ENCODE measurements around the gene TMEM247.

TMEM247 gene

DNA sequence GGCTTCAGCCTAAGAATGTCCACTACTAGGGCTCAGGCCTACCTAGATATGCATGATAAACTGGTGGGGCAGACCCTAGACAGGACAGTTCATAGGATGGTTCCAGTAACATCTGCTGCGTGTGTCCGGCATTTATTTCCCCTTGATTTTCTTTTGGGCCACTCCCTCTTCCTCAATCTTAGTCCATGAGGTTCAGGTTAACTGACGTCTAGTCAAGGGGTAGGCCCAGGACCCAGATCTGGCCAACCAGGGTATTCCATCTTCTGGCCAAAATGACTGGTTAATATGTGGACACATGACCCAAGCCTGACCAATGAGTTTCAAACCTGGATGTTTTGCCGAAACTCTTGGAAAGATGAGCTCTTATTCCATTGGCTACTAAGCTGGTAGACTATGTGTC is 15.2 kb downstream of the TMEM247 start:
- no peaks in the 10 kb centered on the region for H3K9me3 ChIP-seq (ENCODE audit: insufficient read depth, low read length, severe bottlenecking)
- ATAC-seq (ENCODE audit: insufficient read depth, low read depth) (no peak), DNase-seq (no peak)
- no peaks in the 10 kb centered on the region for H3K36me3 ChIP-seq (ENCODE audit: insufficient read depth, low read length)
- H3K27ac ChIP-seq (ENCODE audit: low read length), result no peak overlapping the region
- H2AFZ ChIP-seq (ENCODE audit: low read depth, low read length), result no peak overlapping the region
- no peak overlapping the region for H3K4me3 ChIP-seq (ENCODE audit: low read depth in 1 of 2, low read length in 2 of 2)
- peaks cover 23% of the 10 kb centered on the region for H3K27me3 ChIP-seq (ENCODE audit: insufficient read depth, low read length, poor library complexity)
- H3K79me2 ChIP-seq (ENCODE audit: insufficient read depth, low read length), result no peaks in the 10 kb centered on the region
- H3K9ac ChIP-seq (ENCODE audit: low read depth, low read length), result no peak overlapping the region
- no peaks in the 10 kb centered on the region for H4K20me1 ChIP-seq (ENCODE audit: insufficient read depth, low read length)
- H3K4me2 ChIP-seq (ENCODE audit: insufficient read depth, low read length), result no peak overlapping the region
- peaks cover 9% of the 10 kb centered on the region for H3K4me1 ChIP-seq (ENCODE audit: insufficient read depth, low read length)
- TF ChIP-seq, protein P1, sequence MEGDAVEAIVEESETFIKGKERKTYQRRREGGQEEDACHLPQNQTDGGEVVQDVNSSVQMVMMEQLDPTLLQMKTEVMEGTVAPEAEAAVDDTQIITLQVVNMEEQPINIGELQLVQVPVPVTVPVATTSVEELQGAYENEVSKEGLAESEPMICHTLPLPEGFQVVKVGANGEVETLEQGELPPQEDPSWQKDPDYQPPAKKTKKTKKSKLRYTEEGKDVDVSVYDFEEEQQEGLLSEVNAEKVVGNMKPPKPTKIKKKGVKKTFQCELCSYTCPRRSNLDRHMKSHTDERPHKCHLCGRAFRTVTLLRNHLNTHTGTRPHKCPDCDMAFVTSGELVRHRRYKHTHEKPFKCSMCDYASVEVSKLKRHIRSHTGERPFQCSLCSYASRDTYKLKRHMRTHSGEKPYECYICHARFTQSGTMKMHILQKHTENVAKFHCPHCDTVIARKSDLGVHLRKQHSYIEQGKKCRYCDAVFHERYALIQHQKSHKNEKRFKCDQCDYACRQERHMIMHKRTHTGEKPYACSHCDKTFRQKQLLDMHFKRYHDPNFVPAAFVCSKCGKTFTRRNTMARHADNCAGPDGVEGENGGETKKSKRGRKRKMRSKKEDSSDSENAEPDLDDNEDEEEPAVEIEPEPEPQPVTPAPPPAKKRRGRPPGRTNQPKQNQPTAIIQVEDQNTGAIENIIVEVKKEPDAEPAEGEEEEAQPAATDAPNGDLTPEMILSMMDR (IDR thresholded peaks at IDR 0.05; ENCODE audit: borderline replicate concordance, extremely low read depth, low read length, poor library complexity, severe bottlenecking), result no peak
- TF ChIP-seq EZH2 (IDR thresholded peaks at IDR 0.05; ENCODE audit: borderline replicate concordance, low read depth, low read length, severe bottlenecking), result no peak

DNA sequence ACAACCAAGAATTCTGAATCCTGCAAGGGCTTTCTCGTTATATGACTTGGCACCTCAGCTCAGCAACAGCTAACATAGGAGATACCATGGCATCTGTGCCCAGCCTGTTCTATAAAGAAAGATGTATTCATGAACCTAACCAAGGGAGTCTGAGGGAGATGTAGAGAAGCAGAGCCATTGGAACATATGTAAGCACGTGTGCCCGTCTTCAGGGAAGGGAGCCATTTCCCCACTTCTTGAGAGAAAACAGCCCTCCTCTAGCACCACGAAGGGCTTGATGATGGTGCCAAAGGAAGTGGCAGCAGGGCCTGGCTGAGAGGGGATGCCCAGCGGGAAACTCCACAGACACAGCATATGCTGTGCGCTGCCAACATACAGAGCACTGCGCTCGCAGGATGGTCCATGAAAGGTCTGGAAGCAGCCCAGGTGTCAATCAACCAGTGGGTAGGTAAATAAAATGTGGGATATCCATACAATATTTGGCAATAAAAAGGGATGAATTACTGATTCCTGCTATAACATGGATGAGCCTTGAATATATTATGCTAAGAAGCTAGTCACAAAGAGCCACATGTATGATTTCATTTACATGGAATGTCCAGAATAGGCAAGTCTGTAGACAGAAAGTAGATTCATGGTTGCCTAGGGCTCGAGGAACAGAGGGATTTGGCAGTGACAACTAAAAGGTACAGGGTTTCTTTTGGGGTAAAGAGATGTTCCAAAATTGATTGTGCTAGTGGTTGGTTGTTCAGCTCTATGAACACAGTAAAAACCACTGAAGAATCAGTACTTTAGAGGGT is 16.1 kb downstream of the TMEM247 start:
- Histone ChIP-seq H3K27ac (ENCODE audit: low read length) (no peak overlapping the region), H3K4me3 (ENCODE audit: low read depth in 1 of 2, low read length in 2 of 2) (no peak overlapping the region), H2AFZ (ENCODE audit: low read depth, low read length) (no peak overlapping the region), H4K20me1 (ENCODE audit: insufficient read depth, low read length) (no peaks in the 10 kb centered on the region), H3K9ac (ENCODE audit: low read depth, low read length) (no peak overlapping the region), H3K36me3 (ENCODE audit: insufficient read depth, low read length) (no peaks in the 10 kb centered on the region), H3K4me2 (ENCODE audit: insufficient read depth, low read length) (no peak overlapping the region), H3K4me1 (ENCODE audit: insufficient read depth, low read length) (peaks cover 17% of the 10 kb centered on the region), H3K27me3 (ENCODE audit: insufficient read depth, low read length, poor library complexity) (peaks cover 31% of the 10 kb centered on the region), H3K79me2 (ENCODE audit: insufficient read depth, low read length) (no peaks in the 10 kb centered on the region), H3K9me3 (ENCODE audit: insufficient read depth, low read length, severe bottlenecking) (no peaks in the 10 kb centered on the region)
- ATAC-seq (ENCODE audit: insufficient read depth, low read depth) (no peak), DNase-seq (no peak)
- TF ChIP-seq, protein P1 (IDR thresholded peaks at IDR 0.05; ENCODE audit: borderline replicate concordance, extremely low read depth, low read length, poor library complexity, severe bottlenecking), result no peak
- TF ChIP-seq EZH2 (IDR thresholded peaks at IDR 0.05; ENCODE audit: borderline replicate concordance, low read depth, low read length, severe bottlenecking), result no peak

DNA sequence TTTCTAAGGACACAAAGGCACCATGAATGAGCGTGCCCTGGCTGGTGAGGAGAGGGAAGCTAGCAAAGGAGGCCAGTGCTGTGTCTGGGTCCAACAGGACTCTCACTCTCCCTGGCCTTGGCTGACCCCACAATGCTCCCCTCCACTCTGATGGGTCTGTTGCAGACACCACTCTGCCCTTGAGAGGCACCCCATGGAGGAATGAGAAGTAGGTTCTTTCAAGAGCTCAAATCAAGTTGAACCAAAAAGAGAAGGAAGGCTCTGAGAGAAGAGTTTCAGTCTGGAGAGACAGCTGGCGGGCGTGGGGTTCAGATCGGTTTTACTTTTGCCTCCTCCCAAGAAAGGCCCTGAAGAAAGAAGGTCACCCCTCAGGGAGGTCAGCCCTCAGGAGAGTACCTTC is 18.4 kb downstream of the TMEM247 start:
- Histone ChIP-seq H2AFZ (ENCODE audit: low read depth, low read length) (no peak overlapping the region), H3K9ac (ENCODE audit: low read depth, low read length) (no peak overlapping the region), H3K36me3 (ENCODE audit: insufficient read depth, low read length) (no peaks in the 10 kb centered on the region), H3K27ac (ENCODE audit: low read length) (no peak overlapping the region), H3K9me3 (ENCODE audit: insufficient read depth, low read length, severe bottlenecking) (no peaks in the 10 kb centered on the region), H3K4me1 (ENCODE audit: insufficient read depth, low read length) (peaks cover 19% of the 10 kb centered on the region), H4K20me1 (ENCODE audit: insufficient read depth, low read length) (no peaks in the 10 kb centered on the region), H3K79me2 (ENCODE audit: insufficient read depth, low read length) (no peaks in the 10 kb centered on the region), H3K27me3 (ENCODE audit: insufficient read depth, low read length, poor library complexity) (peaks cover 33% of the 10 kb centered on the region), H3K4me2 (ENCODE audit: insufficient read depth, low read length) (no peak overlapping the region), H3K4me3 (ENCODE audit: low read depth in 1 of 2, low read length in 2 of 2) (no peak overlapping the region)
- TF ChIP-seq, protein P1 (IDR thresholded peaks at IDR 0.05; ENCODE audit: borderline replicate concordance, extremely low read depth, low read length, poor library complexity, severe bottlenecking), result no peak
- TF ChIP-seq EZH2 (IDR thresholded peaks at IDR 0.05; ENCODE audit: borderline replicate concordance, low read depth, low read length, severe bottlenecking), result no peak
- ATAC-seq (ENCODE audit: insufficient read depth, low read depth), result no peak
- no peak for DNase-seq
